Osteoblast (primary cell): Measurements from ENCODE around the gene DRD5. TPM values are rescaled to one million over a fixed set of nuclear protein-coding genes. Genes with fewer than 3 reads are reported as not detected.
A peak's percentile ranks its signal among the peaks of the same experiment; 100 is the strongest.

ENCODE experiments used
- DNase-seq: peaks from one replicate; pipeline ENCODE4 v3.0.0; 2011; ENCODE audit warnings: low spot score, mixed read lengths; ENCODE audit not compliant: insufficient read length; ENCODE audit errors: missing footprints
- H2AFZ ChIP-seq: 2 replicates; pipeline ENCODE4 v1.6.0; 2011; ENCODE audit warnings: mild to moderate bottlenecking, low read length
- H3K27ac ChIP-seq: 2 replicates; pipeline ENCODE4 v1.5.1; 2011; ENCODE audit warnings: mild to moderate bottlenecking, low read depth, low read length, moderate library complexity
- H3K27me3 ChIP-seq: 2 replicates; pipeline ENCODE4 v1.6.0; 2012; ENCODE audit warnings: mild to moderate bottlenecking, control low read depth, inconsistent platforms, low read length, moderate library complexity; ENCODE audit not compliant: insufficient read depth
- H3K36me3 ChIP-seq: 2 replicates; pipeline ENCODE4 v1.5.1; 2011; ENCODE audit warnings: mild to moderate bottlenecking, low read length, control low read depth, moderate library complexity; ENCODE audit not compliant: insufficient read depth
- H3K4me1 ChIP-seq: 2 replicates; pipeline ENCODE4 v1.5.1; 2011; ENCODE audit warnings: mild to moderate bottlenecking, low read length, control low read depth, moderate library complexity; ENCODE audit not compliant: insufficient read depth
- H3K4me2 ChIP-seq: 2 replicates; pipeline ENCODE4 v1.6.0; 2011; ENCODE audit warnings: mild to moderate bottlenecking, low read length; ENCODE audit not compliant: insufficient read depth
- H3K4me3 ChIP-seq: fragments of 200-600 bp; sonication (generic); 3 replicates; pipeline ENCODE4 v1.5.1; 2012; ENCODE audit warnings: mild to moderate bottlenecking, low read length, inconsistent platforms; ENCODE audit not compliant: insufficient read depth
- H3K79me2 ChIP-seq: 2 replicates; pipeline ENCODE4 v1.6.0; 2012; ENCODE audit warnings: mild to moderate bottlenecking, low read length, control low read depth, inconsistent platforms; ENCODE audit not compliant: insufficient read depth
- H3K9me3 ChIP-seq: 2 replicates; pipeline ENCODE4 v1.5.1; 2011; ENCODE audit warnings: low read depth, low read length, control low read depth
- H4K20me1 ChIP-seq: 2 replicates; pipeline ENCODE4 v1.6.0; 2012; ENCODE audit warnings: mild to moderate bottlenecking, low read length, control low read depth; ENCODE audit not compliant: insufficient read depth
- total RNA-seq: library from RNA; depleted of rRNA; stranded (reverse); fragments of >200 nt; gene quantifications from 2 replicates; pipeline ENCODE4 v1.2.3, GENCODE V29; 2012
- TF ChIP-seq, protein P1 (sequence below): IDR thresholded peaks from 2 replicates; pipeline ENCODE4 v1.5.1; 2011; ENCODE audit warnings: mild to moderate bottlenecking, low read depth, low read length, moderate library complexity; ENCODE audit errors: extremely low read depth

Gene DRD5
- total RNA-seq, 1 donor, result not detected

DNA sequence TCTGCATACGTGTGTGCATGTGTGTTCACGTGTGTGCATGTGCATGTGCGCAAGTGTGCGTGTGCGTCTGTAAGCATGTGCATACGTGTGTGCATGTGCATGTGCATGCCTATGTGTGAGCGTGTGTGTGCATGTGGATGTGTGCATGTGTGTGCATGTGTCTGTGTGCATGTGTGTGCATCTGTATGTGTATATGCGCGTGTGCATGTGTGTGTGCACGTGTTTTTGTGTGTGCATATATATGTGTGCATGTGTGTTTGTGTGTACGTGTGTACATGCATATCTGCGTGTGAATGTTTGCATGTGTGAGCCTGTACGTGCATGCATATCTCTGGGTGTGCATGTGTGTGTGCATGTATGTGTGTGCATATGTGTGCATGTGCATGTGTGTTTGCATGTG is 35.7 kb upstream of the DRD5 start:
- H3K27ac ChIP-seq, result no peak overlapping the region
- no peak overlapping the region for H3K4me2 ChIP-seq
- no peaks in the 10 kb centered on the region for H3K79me2 ChIP-seq
- H3K36me3 ChIP-seq, result no peaks in the 10 kb centered on the region
- no peaks in the 10 kb centered on the region for H4K20me1 ChIP-seq
- H3K27me3 ChIP-seq, result no peaks in the 10 kb centered on the region
- H3K9me3 ChIP-seq, result peaks cover 2% of the 10 kb centered on the region
- DNase-seq, result no peak
- no peaks in the 10 kb centered on the region for H3K4me1 ChIP-seq
- TF ChIP-seq, protein P1, sequence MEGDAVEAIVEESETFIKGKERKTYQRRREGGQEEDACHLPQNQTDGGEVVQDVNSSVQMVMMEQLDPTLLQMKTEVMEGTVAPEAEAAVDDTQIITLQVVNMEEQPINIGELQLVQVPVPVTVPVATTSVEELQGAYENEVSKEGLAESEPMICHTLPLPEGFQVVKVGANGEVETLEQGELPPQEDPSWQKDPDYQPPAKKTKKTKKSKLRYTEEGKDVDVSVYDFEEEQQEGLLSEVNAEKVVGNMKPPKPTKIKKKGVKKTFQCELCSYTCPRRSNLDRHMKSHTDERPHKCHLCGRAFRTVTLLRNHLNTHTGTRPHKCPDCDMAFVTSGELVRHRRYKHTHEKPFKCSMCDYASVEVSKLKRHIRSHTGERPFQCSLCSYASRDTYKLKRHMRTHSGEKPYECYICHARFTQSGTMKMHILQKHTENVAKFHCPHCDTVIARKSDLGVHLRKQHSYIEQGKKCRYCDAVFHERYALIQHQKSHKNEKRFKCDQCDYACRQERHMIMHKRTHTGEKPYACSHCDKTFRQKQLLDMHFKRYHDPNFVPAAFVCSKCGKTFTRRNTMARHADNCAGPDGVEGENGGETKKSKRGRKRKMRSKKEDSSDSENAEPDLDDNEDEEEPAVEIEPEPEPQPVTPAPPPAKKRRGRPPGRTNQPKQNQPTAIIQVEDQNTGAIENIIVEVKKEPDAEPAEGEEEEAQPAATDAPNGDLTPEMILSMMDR, result no peak
- no peak overlapping the region for H3K4me3 ChIP-seq
- H2AFZ ChIP-seq, result no peak overlapping the region

DNA sequence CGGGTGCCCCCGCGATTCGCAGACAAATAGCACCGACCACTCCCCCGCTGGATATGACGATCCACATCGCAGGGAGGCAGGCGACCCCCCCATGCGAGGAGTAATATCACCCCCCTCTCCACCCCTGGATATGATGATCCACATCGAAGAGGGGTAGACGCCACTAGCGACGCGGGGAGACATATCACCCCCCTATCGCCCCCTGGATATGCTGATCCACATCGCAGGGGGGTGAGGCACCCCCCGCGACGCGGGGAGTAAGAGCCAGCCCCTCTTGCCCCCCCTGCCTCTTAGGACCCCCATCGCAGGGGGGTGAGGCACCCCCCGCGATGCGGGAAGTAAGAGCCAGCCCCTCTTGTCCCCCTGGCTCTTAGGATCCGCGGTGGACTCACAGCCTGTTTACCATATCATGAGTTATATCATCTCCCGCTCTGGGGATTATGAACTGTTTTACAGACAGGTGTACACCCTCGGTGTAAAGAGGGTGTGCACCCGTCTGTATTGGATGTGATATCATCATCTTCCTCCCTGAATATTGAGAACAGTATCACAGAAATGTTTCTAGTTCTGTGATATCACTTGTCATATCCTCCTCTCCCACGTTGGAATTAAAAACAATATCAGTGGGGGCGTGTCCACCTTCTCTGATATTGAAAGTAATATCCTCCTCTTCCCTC is 22.7 kb upstream of the DRD5 start:
- no peak overlapping the region for H3K4me2 ChIP-seq
- H3K27me3 ChIP-seq, result no peaks in the 10 kb centered on the region
- H3K4me3 ChIP-seq, result no peak overlapping the region
- DNase-seq, result no peak
- H3K27ac ChIP-seq, result no peak overlapping the region
- H3K9me3 ChIP-seq, result no peaks in the 10 kb centered on the region
- TF ChIP-seq, protein P1, result no peak
- no peaks in the 10 kb centered on the region for H4K20me1 ChIP-seq
- no peaks in the 10 kb centered on the region for H3K4me1 ChIP-seq
- no peak overlapping the region for H2AFZ ChIP-seq
- no peaks in the 10 kb centered on the region for H3K79me2 ChIP-seq
- H3K36me3 ChIP-seq, result no peaks in the 10 kb centered on the region

DNA sequence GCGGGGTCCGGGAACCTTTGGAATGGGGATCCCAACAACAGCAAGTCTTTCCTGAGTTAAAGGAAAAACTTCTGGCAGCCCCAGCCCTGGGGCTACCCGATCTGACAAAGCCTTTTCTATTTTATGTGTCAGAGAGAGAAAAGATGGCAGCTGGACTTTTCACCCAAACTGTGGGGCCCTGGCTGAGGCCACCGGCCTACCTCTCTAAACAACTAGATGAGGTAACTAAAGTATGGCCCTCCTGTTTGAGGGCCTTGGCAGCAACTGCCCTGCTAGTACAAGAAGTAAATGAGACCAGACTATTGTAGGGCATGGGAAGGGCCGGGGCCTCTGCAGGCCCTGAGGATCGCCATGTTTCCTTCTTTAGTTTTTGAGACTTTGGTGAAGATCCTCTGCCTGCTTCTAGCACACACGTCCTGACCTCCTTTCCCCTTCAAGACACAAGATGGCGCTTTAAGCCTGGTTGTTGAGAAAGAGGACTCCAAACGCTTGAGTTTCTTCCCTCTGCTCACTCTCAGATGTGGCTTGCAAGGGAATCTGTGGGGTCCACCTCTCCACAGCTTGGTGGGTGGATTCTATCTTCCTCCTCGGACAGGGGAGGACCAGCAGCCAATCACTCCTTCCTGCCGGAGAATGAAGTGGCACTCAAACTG is 18.5 kb upstream of the DRD5 start:
- no peaks in the 10 kb centered on the region for H3K27me3 ChIP-seq
- H2AFZ ChIP-seq, result no peak overlapping the region
- no peak overlapping the region for H3K4me2 ChIP-seq
- DNase-seq, result no peak
- no peaks in the 10 kb centered on the region for H4K20me1 ChIP-seq
- H3K9me3 ChIP-seq, result no peaks in the 10 kb centered on the region
- H3K36me3 ChIP-seq, result no peaks in the 10 kb centered on the region
- H3K79me2 ChIP-seq, result no peaks in the 10 kb centered on the region
- H3K4me3 ChIP-seq, result no peak overlapping the region
- no peaks in the 10 kb centered on the region for H3K4me1 ChIP-seq
- TF ChIP-seq, protein P1, result peak; percentile 58
- no peak overlapping the region for H3K27ac ChIP-seq

DNA sequence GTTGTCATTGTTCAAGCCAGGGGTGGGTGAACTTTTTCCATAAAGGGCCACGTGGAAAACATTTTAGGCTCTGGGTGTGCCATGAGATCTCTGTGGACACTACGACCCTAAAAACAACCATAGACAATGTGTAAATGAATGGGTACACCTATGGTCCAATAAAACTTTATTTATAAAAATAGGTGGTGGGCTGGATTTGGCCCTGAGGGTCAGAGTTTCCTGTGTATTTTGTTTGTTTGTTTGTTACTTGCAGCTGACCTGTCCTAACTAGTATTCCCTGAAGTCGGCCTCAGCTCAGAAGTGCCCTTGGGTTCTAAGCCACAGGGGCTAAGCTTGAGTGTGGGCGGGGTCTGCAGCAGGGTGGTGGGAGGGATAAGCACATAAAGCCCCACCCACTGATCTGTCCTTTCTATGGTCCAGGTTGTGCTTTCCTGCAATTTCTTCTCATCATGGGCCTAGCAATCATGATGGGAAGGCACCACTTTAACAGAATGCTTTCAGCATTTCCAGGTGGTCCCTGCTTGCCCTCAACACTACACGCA is 17.2 kb upstream of the DRD5 start:
- TF ChIP-seq, protein P1, result no peak
- no peaks in the 10 kb centered on the region for H3K9me3 ChIP-seq

More for the DNA sequence above, 17.2 kb upstream of the DRD5 start:
- Histone ChIP-seq H3K4me2 (no peak overlapping the region), H3K27me3 (no peaks in the 10 kb centered on the region), H3K79me2 (no peaks in the 10 kb centered on the region), H3K4me1 (no peaks in the 10 kb centered on the region), H2AFZ (no peak overlapping the region), H3K36me3 (no peaks in the 10 kb centered on the region), H4K20me1 (no peaks in the 10 kb centered on the region), H3K4me3 (no peak overlapping the region), H3K27ac (no peak overlapping the region)
- no peak for DNase-seq
